GM21515 (cell line): ENCODE data around the gene ISL1.

Source experiments
- ATAC-seq: cut with Tn5 transposase; IDR thresholded peaks from one replicate; pipeline ENCODE4 v1.9.1; 2021; ENCODE audit not compliant: unreplicated experiment

The ISL1 gene

DNA sequence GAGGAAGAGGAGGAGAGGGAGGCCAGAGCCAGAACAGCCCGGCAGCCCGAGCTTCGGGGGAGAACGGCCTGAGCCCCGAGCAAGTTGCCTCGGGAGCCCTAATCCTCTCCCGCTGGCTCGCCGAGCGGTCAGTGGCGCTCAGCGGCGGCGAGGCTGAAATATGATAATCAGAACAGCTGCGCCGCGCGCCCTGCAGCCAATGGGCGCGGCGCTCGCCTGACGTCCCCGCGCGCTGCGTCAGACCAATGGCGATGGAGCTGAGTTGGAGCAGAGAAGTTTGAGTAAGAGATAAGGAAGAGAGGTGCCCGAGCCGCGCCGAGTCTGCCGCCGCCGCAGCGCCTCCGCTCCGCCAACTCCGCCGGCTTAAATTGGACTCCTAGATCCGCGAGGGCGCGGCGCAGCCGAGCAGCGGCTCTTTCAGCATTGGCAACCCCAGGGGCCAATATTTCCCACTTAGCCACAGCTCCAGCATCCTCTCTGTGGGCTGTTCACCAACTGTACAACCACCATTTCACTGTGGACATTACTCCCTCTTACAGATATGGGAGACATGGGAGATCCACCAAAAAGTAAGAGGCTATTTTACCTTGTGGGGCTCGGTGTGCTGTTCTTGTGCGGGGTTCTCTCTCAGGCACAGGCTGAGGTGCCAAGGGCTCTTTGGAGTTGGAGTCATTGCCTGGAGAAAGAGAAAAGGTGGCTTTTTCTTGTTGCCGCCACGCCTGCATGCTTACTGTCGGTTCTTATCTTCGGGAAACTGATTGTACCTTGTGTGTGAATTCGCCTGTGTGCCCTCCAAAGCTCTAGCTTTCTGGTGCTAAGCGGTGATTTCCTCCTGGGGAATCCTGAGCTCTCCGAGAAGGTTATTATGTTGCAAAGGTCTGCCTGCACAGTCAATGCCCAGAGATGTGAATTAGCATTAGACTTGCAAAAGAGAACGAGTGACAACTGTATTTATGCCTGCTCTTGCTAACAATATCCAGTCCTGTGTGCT is at the start of gene ISL1:
Gene ISL1, plus strand, starts transcription at position 318 of the 991 bp plus-strand sequence. Its CDS starts 224 bp downstream, at position 542.
- ATAC-seq, result no peak

DNA sequence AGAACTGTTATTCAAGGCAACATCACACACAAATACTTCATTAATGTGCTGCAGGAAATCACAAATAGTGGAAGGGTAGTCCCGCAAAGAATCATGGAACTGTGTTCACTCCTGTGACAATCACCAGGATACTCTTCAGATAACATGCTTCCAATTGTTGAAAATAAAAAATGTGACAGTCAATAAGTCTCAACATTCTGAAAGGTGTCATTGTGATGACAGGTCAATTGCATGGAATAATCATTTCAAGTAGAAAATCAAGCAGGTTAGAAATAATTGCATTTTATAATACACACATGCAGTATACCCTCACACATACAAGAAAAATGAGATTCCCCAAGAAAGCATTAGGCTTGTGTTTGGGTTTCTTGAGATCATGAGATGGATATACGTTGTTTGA is 46.4 kb upstream of the ISL1 start:
- ATAC-seq, result no peak

DNA sequence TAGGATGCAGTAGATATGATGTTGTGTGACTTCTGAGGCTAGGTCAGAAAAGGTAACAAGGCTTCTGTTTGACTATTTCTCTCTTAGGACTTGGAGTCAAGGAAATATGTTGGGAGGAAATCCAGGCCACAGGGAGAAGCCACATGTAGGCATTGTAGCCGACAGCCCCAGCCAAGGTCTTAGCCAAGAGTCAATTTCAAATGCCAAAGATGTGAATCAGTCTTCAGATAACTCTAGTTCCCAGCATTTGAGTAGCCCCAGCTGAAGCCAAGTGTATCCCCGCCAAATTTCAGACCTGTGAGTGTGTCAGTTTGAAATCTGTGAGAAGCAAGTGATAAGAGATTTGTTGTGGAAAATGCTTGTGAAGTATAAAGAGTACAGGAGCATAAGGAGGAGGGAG is 38.1 kb upstream of the ISL1 start:
- no peak for ATAC-seq

DNA sequence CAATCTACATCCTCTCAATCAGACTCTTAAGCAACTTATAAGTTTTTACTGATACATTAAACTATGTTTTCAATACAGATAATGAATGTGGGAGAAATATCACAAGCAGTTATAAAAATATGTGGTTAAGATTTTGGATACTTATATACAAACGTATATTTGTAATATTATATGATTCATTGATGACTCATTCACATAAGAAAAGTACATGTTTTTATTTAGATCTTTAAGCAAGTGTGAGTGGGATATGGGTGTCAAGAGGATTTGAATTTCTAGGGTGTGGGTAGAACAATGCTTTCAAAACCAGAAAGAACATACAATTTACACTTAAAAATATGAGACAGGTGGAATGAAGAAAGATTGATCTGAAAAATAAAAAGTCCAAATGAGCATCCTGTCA is 36.1 kb upstream of the ISL1 start:
- ATAC-seq, result no peak

DNA sequence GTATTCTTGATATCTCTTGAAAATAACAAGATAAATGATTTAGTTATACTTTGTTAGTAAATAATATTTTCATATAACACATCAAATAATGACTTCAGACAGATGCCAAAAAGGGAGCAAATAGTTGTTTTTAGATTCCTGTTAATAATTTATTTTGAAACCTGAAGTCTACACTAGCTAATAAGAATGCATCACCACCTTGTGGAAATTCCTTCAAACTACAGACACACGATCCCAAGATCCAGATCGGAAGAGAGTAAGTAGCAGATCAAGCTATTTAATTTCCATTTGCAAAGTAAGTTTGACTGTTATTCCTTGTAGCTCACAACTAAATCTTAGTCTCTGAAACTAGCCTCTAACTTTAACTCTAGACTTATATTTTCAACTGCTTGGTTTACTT is 35.5 kb upstream of the ISL1 start:
- ATAC-seq, result no peak

DNA sequence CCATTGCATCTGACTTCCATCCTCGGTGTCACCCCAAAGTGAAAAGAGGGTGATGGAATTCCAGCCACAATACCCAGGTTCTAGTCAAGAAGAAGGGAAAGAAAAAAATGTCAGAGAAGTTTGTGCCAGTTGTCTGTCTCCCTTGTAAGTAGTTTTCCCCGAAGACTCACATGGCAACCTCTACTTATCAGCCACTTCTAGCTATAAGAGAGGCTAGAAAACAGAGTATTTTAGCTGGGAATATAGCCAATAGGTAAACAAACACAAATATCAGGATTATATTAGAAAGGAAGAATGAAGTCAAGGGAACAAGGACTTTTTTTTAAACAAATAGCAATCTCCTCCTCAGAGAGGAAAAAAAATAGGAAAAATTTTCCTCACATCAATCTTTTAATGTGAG is 12.2 kb upstream of the ISL1 start:
- no peak for ATAC-seq

DNA sequence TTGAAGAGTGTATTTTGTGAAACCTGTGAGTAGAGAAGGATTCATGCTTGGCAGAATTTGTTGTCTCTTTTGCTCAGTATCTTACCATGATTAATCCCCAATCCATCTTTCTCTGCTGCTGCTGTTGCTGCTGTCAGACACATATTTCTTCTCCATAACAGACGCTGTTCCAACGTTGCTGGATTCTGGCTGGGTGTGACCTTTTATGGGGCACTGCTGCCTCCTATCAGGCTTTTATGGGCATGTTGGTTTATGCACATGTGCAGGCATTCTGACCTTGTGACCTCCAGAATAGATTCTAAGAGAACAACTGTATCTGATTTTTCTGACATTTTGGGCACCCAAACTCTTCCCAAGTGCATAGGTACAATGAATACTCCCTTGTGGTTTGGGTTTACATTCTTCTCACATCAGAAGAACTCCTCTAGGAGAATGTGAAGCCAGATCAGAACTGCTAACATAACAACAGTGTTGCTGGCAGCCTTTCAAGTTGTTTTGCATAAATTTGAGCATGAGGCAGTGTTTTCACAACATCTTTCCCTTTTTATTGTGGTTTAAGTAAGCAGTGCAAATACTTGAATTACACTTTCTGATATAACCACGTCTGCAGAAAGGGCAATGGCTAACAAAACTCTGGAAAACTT is 9.2 kb upstream of the ISL1 start:
- ATAC-seq, result no peak

DNA sequence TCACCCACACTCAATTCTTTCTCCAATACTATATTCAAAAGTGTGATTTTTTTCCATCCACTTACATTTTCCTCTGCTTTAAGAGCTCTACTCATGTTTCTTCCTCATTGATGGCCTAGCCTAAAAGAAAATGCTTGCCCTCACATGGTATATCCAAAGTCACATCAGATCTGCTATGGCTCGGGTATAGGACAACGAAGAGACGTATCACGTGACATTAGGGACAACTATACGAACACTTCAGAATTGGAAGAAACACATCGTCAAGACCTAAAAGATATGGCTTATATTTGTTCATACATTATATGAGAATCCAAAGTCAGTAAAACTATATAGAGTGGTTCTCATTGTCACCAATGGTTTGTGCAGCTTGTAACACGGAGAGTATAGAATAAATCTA is 8.2 kb upstream of the ISL1 start:
- no peak for ATAC-seq

DNA sequence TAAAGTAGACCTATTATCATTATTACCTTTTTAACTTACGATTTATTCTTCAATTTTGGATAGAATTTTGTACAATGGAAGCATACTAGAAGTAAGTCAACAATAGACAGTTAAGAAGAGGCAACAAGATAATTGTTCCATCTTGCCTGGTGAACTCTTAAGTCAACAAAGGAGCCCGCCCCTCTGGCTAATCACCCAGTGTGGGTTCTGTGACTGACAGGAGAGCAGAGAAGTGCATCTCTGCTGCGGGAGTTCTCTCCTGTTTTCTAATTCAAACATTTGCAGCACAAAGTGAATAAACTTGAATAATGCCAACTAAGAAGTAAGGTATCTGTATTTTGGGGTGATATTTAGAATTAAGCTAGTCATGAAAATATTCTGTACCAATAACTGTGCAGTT is 6.7 kb upstream of the ISL1 start:
- no peak for ATAC-seq

DNA sequence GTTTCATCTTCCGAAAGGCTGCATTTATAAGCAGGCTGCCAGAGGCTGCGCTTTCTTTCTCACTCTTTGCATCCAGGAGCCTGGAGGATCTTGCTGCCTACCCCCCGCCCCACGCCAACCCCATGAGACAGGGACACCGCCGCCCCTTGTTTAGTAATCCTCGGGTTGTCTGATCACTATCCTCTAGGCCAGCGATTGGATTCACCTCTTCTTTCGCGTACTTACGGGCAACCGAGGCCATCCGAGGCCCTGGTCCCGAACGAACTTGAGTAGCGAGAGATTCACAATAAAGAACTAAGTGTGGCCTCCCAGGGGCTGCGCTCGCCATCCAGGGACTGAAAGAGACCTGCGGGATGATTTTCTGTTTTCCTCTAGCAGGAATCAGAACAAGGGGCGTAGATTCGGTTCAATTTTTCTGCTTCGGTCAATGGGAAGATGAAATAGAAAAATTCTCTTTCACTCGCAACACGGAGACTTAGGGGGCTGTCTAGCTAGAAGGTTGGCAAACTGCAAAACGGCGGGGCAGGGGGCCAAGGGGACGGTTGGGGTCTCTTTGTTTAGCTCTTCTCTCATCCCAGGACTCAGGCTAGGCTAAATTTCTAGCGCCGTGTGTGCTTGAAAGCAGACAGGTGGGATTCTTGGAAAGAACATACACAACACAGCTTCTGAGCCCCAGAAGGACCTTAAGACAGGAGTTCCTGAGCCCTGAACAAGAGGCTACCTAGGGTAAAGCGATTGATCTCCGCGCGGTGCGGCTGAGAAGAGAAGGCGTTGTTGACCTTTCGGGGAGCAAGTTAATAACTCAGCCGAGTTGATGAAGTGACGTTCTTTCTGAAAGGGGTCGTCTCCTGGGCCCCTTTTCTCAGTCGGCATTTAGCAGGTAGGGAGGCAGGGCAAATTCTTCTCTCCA is 5.8 kb upstream of the ISL1 start:
- ATAC-seq, result no peak

DNA sequence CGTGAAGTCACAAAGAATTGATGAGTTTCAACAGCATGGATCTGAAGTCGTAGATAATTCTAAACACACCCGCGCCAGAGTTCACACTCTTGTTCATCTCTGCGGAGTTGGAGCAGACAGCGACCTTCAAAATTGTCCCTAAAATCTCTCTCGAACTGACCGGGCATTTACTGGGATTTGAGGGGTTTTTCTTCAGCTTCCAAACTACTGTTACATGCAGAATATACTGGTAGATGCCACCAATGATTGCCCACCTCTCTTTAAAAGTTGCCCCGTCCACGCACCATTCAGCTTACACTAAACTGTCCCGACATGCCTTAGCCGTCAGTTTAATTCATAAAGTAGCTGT is 5.2 kb upstream of the ISL1 start:
- ATAC-seq, result no peak

DNA sequence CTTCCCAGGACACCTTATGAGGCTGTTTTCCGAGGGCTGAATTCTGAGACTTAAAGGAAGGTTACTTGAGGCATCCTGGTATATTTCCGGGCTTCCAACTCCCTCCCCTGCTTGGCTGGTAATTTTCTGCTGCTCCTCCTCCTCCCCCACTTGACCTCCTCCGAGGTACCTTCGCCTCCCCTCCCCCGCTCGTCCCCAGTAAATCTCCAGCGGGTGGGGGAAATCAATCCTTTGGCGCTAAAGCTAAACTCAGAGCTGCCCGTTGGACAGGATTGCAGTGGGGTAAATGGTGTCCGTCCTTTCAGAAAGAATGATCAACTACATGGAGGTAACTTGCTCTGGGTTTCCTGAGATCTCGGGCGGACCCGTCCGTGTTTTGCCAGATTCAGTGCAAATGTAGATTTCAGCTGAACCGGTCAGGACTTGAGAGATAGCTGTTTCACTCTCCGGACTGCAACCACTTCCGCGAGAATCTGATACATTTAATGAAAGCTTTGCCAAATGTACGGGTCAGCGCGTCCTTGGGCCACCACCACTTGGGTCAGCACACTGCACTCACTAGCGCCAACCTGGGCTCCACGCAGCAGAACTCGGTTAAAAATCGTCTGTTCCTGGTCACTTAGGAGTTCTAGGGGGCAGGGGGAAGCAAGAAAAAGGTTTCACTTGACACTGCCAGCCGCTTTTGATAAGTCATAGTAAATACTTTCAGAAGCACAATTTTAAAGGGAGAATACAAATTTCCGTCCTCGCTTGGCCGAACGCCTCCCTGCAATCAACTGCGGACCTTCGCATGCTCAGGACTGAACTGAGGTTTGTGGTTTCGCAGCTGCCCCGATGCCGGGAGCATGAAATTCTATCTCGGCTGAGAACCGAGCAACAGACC is 4.6 kb upstream of the ISL1 start:
- ATAC-seq, result no peak

DNA sequence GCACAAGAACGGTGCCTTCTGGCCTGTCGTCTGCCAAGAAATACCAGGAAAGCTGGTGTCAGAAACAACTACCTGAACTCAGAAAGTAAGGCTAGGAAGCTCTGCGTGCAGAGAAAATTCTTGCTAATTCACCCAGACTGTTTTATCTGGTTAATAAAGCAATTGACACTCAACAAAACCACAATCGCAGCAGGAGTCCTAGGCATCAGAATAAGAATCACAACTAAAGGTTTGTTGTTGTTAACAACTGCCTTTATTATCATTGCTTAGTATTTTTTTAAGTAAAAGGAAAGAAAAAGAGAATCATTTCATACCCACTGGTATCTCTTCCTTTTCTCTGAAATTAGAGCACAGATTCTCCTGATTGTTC is 3.9 kb upstream of the ISL1 start:
- no peak for ATAC-seq

DNA sequence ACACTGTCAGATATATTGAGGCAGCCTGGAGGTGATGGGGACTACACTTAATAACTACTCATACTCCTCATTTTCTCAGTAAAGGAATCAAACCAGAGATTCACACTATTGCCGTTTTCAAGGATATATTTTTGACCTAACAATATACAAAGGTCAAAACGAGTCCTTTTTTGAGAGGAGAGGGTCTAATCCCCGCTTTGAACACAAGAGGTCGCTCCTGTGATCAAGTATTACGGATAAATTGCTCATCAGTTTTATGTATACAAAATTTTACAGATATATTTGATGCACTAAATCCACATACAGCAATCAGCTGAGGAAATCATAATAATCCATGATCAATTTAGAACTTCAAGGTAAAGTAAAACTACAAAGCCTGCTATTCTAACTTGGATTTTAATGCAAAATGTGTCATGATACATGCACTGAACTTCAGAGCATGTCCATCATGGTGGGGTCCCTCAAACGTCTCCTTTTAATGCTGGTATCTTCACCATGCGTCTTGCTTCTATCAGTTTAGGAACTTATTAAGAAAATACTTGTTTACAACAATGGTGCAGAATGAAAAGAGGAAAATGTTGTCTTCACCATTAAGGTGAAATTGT is 2.5 kb upstream of the ISL1 start:
- ATAC-seq, result no peak

DNA sequence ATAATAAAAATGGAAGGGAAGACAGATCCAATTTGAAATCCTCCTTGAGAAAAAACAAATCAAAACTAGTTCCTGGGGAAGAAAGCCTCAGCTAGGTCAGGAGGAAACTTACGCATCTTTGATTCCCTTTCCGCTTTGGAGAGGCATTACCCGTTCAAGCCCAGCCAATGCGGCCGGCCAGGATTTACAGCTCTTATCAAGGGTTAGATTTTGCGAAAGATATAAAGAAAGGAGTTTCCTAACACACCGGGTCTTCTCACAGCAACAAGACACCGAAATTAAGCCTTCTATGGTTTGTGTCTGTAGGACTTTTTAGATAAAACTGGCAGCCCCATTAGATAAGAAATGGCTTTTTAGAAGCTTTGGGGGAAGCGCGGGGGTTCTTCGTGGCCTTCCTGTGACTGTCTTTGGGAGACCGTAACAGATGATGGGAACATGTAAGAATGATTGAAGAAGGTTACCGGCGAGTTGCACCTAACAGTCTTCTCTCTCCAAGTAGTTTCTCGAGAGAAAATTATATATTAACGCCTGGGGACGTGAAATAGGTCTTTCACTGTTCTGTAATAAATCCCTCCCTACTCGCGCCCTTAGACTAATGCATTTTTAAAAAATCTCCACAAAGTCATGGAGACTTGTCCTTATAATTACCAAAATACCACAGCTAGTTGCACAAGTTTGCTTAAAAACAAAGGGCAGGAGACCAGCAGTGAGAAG is 1.3 kb upstream of the ISL1 start:
- ATAC-seq, result no peak

DNA sequence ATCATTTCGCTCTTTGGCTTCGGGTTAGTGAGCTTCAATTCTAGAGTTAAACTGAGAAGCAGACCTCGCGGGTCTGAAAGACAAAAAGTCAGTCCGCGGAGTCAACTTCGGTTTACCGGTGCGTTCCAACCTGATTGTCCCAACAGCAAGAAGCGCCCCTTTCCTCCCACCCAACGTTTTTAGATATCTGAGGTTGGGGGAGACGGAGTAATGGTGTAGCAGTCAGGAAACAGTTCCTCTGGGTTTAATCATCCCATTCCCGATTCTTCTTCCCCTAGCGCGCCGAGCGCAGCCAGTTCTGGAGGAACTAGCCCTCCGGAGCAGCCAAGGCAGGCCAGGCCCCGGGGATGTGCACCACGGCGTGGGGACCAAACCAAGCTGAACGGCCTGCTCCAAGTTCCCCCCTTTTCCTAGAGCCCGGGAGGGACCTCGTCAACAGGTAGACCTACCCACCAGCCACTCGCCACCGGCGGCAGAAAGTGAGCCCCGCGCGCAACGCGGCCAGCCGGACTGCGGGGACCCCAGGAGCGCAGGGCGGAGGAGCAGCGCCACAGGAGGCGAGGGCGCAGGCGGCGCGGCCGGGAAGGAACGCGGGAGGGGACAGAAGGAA is 622 bp upstream of the ISL1 start:
- ATAC-seq, result no peak

DNA sequence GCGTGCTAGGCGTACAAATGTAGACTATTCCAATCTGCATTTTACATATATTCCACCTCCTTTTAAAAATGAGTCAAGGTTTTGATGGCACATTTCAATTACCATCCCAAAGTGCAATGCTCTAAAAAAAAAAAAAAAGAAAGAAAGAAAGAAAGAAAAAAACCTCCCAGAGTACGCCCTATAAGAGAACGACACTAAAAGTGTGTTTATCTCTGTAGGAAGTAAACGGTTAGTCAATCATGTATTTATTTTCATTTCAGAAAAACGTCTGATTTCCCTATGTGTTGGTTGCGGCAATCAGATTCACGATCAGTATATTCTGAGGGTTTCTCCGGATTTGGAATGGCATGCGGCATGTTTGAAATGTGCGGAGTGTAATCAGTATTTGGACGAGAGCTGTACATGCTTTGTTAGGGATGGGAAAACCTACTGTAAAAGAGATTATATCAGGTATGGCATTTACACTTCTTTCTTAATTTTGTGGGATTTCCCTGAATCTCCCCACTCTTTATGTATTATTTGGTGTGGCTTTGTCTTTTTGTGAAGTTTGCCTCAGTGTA is 1.1 kb downstream of the ISL1 start:
- no peak for ATAC-seq

DNA sequence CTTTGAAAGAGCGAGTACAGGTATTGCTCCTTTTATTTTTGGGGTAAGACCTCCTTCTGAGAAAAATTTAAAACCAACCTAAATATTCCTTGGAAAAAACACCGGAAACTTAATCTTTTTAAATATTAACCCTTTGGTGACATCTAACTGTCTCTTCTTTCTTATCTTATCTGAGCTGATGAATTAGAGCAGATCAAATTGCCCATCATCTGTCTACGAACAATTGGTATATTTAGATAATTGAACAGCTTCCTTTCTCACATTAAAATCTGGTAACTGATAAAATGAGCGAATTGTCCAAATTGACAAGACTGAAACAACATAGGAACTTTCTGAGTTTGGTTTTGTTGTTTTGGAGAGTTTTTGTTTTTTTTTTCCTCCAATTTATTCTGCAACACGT is 2.0 kb downstream of the ISL1 start:
- no peak for ATAC-seq
